Lung (tissue), 12 donors: Measurements from ENCODE around the gene FBXO38. TPM values are rescaled to one million over a fixed set of nuclear protein-coding genes. Genes with fewer than 3 reads are reported as not detected.
A peak's percentile ranks its signal among the peaks of the same experiment; 100 is the strongest.

Experiments
- ATAC-seq: fragments of 200-7000 bp; cut with Tn5 transposase; one replicate; pipeline ENCODE4 v1.9.1; 2020; ENCODE audit warnings: moderate number of reproducible peaks; ENCODE audit not compliant: insufficient read depth, low FRiP score
- DNase-seq, 3 donors: peaks; one replicate each; pipeline ENCODE4 v3.0.0-alpha.2; 2013 to 2017
- H3K27ac ChIP-seq, 2 donors: one replicate each; pipeline ENCODE4 v1.5.1; 2013; ENCODE audit warnings: mild to moderate bottlenecking in 2 of 2, moderate library complexity in 2 of 2, control low read depth in 1 of 2, inconsistent platforms in 1 of 2, low read depth in 1 of 2, low read length in 1 of 2
- H3K27me3 ChIP-seq, 3 donors: one replicate each; pipeline ENCODE4 v1.5.1; 2013; ENCODE audit warnings: low read length in 2 of 3; ENCODE audit not compliant: control insufficient read depth in 3 of 3, insufficient read depth in 3 of 3
- H3K36me3 ChIP-seq, 4 donors: one replicate each; pipeline ENCODE4 v1.5.1; 2013; ENCODE audit warnings: low read length in 4 of 4, mild to moderate bottlenecking in 1 of 4, moderate library complexity in 1 of 4; ENCODE audit not compliant: control insufficient read depth in 4 of 4, insufficient read depth in 4 of 4
- H3K4me1 ChIP-seq, 5 donors: one replicate each; pipeline ENCODE4 v1.5.1; 2013; ENCODE audit warnings: low read length in 5 of 5, mild to moderate bottlenecking in 2 of 5, moderate library complexity in 1 of 5; ENCODE audit not compliant: control insufficient read depth in 5 of 5, insufficient read depth in 5 of 5
- H3K4me3 ChIP-seq: one replicate; pipeline ENCODE4 v1.5.1; 2013; ENCODE audit warnings: mild to moderate bottlenecking, control low read depth, moderate library complexity
- H3K9ac ChIP-seq, 2 donors: one replicate each; pipeline ENCODE4 v1.5.1; 2013; ENCODE audit warnings: low read length in 2 of 2, control low read depth in 1 of 2; ENCODE audit not compliant: insufficient read depth in 1 of 2
- H3K9me3 ChIP-seq, 4 donors: one replicate each; pipeline ENCODE4 v1.5.1; 2013; ENCODE audit warnings: low read length in 3 of 4, mild to moderate bottlenecking in 1 of 4, moderate library complexity in 1 of 4; ENCODE audit not compliant: control insufficient read depth in 4 of 4, insufficient read depth in 3 of 4
- WGBS, 2 donors: extraction: QIAGEN DNeasy Blood & Tissue Kit; methylation state at CpG; one replicate each; pipeline ENCODE4 v1.1.7; 2013; 5-methylcytosine and 5-hydroxymethylcytosine counted together
- polyA plus RNA-seq, 2 donors: library from polyadenylated mRNA; stranded (reverse); fragments of 200-250 nt; gene quantifications; one replicate each; pipeline ENCODE4 v1.2.1, GENCODE V29; 2013
- total RNA-seq, 2 donors: library from RNA; depleted of rRNA in 1 of 2; stranded (reverse); fragments of >200 nt in 1 of 2; gene quantifications; one replicate each; pipeline ENCODE4 v1.2.1, GENCODE V29; 2014 to 2021
- TF ChIP-seq, protein P1 (sequence below): IDR thresholded peaks from 2 replicates; pipeline ENCODE4 v1.5.1; 2012; ENCODE audit warnings: mild to moderate bottlenecking; ENCODE audit errors: control extremely low read depth, extremely low read depth
- donor health status: control.
- donor health status: control.
- donor health status: Bipolar disorder and iron deficiency.
- donor health status: healthy.
- donor health status: DM: yes; HTN: yes; CAD: no.

FBXO38 gene
- total and polyA plus RNA-seq, 4 donors: 18.5 to 77.2 (median 41.7) TPM

DNA sequence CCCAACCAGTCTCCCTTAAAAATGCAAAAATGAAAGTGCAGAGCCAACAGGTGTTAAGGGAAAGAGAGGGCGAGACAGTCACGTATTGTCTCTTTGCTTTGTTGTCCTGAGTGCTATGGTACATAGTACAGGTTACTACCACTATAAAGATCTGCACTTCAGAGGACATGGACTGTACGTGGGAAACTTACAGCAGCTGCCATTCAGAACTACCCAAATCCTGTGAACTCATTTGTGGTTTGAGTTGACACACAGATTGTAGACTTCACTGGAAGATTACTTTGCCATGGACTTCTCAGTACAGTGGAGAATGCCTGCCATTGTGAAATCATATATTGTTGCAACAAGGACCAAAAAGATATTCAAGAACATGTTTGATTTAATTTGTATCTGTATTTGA is 34.8 kb downstream of the FBXO38 start:
- Histone ChIP-seq H3K4me3 (no peak overlapping the region), H3K4me1 (peaks cover 0 to 5% (median 0%) of the 10 kb centered on the region in 5 donors), H3K9me3 (no peaks in the 10 kb centered on the region), H3K27me3 (no peaks in the 10 kb centered on the region), H3K9ac (no peak overlapping the region), H3K36me3 (peaks cover 26 to 53% (median 34%) of the 10 kb centered on the region in 4 donors), H3K27ac (peak overlapping the region in 1 of 2 donors; percentile 3)
- ATAC-seq: no peak
- no peak for DNase-seq
- TF ChIP-seq, protein P1, sequence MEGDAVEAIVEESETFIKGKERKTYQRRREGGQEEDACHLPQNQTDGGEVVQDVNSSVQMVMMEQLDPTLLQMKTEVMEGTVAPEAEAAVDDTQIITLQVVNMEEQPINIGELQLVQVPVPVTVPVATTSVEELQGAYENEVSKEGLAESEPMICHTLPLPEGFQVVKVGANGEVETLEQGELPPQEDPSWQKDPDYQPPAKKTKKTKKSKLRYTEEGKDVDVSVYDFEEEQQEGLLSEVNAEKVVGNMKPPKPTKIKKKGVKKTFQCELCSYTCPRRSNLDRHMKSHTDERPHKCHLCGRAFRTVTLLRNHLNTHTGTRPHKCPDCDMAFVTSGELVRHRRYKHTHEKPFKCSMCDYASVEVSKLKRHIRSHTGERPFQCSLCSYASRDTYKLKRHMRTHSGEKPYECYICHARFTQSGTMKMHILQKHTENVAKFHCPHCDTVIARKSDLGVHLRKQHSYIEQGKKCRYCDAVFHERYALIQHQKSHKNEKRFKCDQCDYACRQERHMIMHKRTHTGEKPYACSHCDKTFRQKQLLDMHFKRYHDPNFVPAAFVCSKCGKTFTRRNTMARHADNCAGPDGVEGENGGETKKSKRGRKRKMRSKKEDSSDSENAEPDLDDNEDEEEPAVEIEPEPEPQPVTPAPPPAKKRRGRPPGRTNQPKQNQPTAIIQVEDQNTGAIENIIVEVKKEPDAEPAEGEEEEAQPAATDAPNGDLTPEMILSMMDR: no peak
- 79 to 84% methylated on average over 3 of the region's 3 CpGs for WGBS, 2 donors

DNA sequence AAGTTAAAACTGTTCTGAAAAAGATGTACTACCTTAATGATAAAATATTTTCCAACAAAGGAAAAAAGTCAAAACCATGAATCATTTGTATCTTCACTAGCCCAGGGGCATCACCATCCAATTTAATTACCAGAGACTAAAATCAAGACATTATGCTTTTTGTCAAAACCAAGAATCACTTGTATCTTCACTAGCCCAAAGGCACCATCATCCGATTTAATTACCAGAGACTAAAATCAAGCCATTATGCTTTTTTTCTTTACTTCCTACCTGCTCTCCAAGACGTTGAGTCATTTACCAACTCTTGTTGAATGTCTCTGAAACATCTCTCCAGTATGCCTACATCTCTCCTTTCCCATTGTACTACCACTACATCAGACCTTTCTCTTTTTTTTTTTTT is 37.9 kb downstream of the FBXO38 start:
- H3K27ac ChIP-seq: no peak overlapping the region
- no peak overlapping the region for H3K4me3 ChIP-seq
- no peak for DNase-seq
- H3K9me3 ChIP-seq: no peaks in the 10 kb centered on the region
- WGBS, 2 donors: 93 to 94% methylated on average over 2 of the region's 2 CpGs
- TF ChIP-seq, protein P1: no peak
- H3K27me3 ChIP-seq: no peaks in the 10 kb centered on the region
- peaks cover 33 to 55% (median 49%) of the 10 kb centered on the region in 4 donors for H3K36me3 ChIP-seq
- no peaks in the 10 kb centered on the region for H3K4me1 ChIP-seq
- no peak overlapping the region for H3K9ac ChIP-seq
- ATAC-seq: no peak

DNA sequence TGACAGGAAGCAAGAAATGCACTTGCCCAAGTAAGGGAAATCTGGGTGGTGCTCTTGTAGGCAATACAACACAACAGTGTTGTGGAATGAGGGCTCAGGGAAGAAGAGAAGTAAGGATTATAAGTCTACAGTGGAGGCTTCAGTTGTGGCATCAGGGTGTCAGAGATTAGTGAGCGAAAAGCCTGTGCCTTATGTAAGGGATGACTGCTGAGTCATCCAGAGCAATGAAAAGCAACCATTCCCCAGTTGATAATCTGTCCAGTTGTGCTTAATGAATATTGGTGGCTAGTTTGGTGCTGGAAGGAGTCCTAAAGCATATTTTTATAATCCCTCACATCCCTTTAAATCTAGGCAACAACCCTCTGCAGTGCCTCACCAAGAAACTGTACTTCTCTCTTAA is 42.0 kb downstream of the FBXO38 start:
- H3K27me3 ChIP-seq: no peaks in the 10 kb centered on the region
- no peak for ATAC-seq

More for the DNA sequence above, 42.0 kb downstream of the FBXO38 start:
- Histone ChIP-seq H3K9me3 (no peaks in the 10 kb centered on the region), H3K4me1 (peaks cover 0 to 3% (median 0%) of the 10 kb centered on the region in 5 donors), H3K27ac (no peak overlapping the region), H3K9ac (no peak overlapping the region), H3K4me3 (no peak overlapping the region), H3K36me3 (peaks cover 25 to 47% (median 41%) of the 10 kb centered on the region in 4 donors)
- no peak for DNase-seq
- WGBS, 2 donors: 87 to 97% methylated on average over 1 of the region's 1 CpG
- TF ChIP-seq, protein P1: no peak
